GM12892 (cell line): ENCODE results near the gene ASF1B.

Experiments
- DNase-seq: peaks from one replicate; pipeline ENCODE4 v3.0.0; 2011; ENCODE audit not compliant: insufficient read length
- FAIRE-seq: peaks from 2 replicates; lab custom pipeline; 2011; peaks lifted over from hg19 to GRCh38; lab: Jason Lieb, UNC
- POLR2A ChIP-seq: IDR thresholded peaks from 2 replicates; pipeline ENCODE4 v1.6.1; 2011; ENCODE audit warnings: low read depth, low read length, control low read depth
- POLR2AphosphoS5 ChIP-seq: IDR thresholded peaks from 2 replicates; pipeline ENCODE4 v1.6.1; 2011; ENCODE audit warnings: low read depth, low read length, control low read depth
- TAF1 ChIP-seq: IDR thresholded peaks from 2 replicates; pipeline ENCODE4 v1.6.1; 2011; ENCODE audit warnings: low read depth, mild to moderate bottlenecking, control low read depth, low read length, borderline replicate concordance

ASF1B gene

DNA sequence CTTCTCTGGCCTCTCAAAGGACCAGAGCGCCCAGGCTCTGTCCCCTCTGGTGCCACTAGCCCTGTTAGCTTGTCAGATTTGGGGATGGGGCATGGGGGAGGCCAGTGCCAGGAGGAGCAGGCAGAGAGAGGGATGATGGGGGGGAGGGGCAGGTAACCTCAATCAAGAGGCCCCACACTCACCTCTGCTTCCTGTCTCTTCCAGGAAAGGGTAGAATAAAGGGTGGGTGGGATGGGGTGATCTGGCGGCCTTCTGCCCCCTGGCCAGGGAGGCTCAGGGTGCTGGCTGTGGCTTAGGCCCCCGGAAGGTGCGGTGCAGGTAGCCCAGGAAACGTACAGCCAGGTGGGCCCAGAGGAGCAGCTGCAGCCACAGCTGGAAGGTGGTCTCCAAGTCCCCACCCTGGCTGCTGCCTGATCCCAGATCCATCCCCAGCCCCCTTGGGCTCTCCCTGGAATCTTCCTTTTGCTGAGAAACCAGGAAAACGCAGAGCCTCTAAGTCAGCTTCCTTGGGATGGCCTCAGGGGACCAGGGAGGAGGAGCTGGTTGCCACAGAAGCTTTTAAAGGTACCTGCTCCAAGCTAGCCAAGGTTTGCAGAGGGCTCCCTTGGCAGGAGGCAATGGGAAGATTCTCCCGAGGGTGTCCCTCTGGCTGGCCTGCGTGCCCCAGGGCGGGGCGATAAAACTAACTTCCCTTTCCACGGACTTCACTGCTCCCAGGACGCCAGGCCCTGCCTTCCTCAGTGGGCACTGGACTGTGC, 24.2 kb downstream of the ASF1B start:
- no peak for FAIRE-seq
- no peak for DNase-seq
- TF ChIP-seq POLR2A (no peak), POLR2AphosphoS5 (no peak), TAF1 (no peak)

DNA sequence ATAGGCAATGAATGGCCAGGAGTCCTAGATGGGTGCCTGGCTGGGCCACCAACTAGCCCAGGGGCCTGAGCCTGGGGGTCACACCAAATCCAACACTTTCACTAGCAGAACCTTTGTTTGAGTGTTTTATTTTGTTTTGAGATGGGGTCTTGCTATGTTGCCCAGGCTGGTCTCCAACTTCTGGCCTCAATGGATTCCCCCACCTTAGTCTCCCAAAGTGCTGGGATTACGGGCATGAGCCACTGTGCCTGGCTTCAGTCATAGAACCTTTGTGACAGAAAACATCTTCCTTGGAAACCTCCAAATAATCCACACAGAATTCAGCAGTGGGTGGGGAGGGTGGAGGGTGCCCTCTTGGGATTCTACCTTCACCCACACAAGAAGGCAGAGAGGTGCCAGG, 24.9 kb downstream of the ASF1B start:
- FAIRE-seq (no peak), DNase-seq (no peak)
- TF ChIP-seq POLR2AphosphoS5 (no peak), TAF1 (no peak), POLR2A (no peak)

DNA sequence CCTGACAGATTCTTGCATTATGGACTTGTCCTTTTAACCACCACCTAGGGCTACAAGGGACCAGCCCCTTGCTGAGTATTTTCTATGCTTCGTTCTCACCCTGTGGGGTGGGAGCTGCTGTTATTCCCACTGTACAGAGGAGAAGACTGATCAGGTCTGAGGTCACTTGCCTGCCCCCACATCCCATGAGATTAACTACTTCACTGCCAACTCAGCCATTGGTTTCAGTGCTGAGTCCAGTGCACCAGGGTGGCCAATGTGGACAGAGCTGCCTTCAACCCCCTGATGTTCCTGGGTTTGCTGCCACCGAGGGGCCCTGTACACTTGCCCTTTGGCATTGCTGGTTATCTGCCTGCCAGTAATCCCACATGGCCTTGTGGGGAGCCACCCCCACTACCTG, 25.7 kb downstream of the ASF1B start:
- no peak for DNase-seq
- no peak for FAIRE-seq
- TF ChIP-seq TAF1 (no peak), POLR2AphosphoS5 (no peak), POLR2A (no peak)

DNA sequence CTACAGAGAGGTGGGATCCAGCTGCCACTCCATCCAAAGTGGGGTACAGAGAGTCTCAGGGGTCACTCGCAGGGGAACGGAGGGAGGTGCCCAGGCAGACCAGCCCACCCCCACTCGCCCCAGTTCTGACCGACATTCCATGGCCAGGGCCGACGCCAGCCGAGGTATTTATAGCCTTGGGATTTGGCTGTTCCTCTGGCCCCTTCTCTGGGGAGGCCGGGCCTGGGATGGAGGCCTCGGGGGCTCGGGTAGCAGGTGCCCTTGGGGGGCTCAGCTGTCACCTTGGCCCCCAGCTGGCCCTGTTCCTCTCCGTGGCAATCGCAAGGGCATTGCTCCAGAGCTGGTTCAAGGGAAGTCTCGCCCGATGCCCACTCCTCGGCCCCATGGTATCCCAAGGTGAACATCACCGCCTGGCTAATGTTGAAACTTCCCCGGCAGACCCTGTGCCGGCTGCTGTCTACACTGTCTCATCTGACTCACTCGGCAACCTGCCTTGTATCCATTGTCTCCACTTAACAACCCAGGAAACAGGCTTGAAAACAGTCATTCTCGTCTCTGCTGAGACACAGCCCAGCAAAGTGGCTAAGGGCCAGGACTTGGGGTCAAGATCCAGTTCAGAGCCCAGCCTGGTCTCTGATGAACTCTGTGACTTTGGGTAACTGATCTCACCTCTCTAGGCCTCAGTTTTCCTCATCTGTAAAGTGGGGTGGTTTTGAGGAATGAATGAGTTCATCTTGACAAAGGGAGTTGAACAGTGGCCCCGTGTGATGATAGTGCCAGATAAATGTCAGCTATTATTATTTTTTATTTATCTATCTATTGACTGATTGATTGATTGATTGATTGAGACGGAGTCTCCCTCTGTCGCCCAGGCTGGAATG, 28.6 kb downstream of the ASF1B start:
- FAIRE-seq (no peak), DNase-seq (no peak)
- TF ChIP-seq POLR2AphosphoS5 = no peak

- TF ChIP-seq POLR2A (no peak), TAF1 (no peak), POLR2AphosphoS5 (no peak)
- FAIRE-seq = no peak
- DNase-seq = no peak
Observed at GRCh38 chr19:14106840-14107239, 29.5 kb downstream of the ASF1B start.

- DNase-seq = no peak
- no peak for FAIRE-seq
- no peak for TF ChIP-seq POLR2A
- no peak for TF ChIP-seq TAF1
- no peak for TF ChIP-seq POLR2AphosphoS5
Observed at GRCh38 chr19:14105680-14106079, 30.7 kb downstream of the ASF1B start.

- no peak for DNase-seq
- FAIRE-seq = no peak
- TF ChIP-seq POLR2AphosphoS5 = no peak
- no peak for TF ChIP-seq POLR2A
- TF ChIP-seq TAF1 = no peak
Observed at GRCh38 chr19:14103310-14103709, 33.1 kb downstream of the ASF1B start.

DNA sequence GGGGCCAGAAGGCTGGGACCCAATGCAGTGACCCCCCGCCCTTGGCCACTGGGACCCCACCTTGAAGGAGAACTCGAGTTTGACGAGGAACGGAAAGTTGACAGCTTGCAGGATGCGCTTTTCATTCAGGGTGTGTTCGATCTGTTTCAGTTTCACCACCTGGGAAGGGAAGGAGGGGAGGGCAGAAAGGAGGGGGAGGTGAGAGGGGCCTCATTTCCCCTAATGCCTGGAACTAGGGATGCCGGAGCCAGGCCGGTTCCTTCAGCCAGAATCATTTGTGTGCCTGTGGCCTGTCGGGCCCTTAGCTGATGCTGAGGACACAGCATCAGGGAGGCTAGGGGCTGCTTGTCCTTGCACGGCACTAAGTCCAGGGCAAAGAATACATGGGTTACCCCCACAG, 33.6 kb downstream of the ASF1B start:
- FAIRE-seq (no peak), DNase-seq (no peak)

DNA sequence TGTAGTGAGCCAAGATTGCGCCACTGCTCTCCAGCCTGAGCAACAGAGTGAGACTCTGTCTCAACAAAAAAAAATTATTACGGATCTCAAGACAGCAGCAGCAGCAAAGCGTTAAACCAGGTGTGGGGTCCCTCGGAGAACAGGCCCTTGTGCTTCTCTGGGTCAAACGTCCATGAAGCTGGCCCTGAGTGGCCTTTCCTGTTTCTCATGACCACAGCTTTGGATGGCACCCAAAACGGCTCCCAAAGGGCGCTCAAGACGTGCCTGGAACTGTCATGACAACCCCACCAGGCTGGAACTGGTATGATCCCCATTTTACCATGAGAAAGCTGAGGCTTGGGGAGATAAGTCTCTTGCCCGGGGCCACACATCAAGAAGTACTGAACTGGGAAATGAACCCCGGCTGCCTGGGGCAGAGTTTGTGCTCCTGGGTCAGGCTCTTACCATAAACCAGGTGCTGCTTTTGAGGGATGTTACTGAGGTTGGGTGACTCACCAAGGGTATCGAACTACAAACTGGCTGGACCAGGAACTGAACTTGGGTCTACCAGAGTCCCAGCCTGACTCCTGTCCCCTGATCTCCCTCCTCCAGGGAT, 34.2 kb downstream of the ASF1B start:
- no peak for FAIRE-seq
- DNase-seq = no peak
- no peak for TF ChIP-seq POLR2AphosphoS5
- TF ChIP-seq TAF1 = no peak
- no peak for TF ChIP-seq POLR2A

More for the DNA sequence above, 33.6 kb downstream of the ASF1B start:
- TF ChIP-seq POLR2A (no peak), TAF1 (no peak)

GRCh38 chr19:14101003-14101545, 35.3 kb downstream of the ASF1B start:
- no peak for DNase-seq
- FAIRE-seq = no peak
- TF ChIP-seq POLR2AphosphoS5 (no peak), POLR2A (no peak), TAF1 (no peak)

DNA sequence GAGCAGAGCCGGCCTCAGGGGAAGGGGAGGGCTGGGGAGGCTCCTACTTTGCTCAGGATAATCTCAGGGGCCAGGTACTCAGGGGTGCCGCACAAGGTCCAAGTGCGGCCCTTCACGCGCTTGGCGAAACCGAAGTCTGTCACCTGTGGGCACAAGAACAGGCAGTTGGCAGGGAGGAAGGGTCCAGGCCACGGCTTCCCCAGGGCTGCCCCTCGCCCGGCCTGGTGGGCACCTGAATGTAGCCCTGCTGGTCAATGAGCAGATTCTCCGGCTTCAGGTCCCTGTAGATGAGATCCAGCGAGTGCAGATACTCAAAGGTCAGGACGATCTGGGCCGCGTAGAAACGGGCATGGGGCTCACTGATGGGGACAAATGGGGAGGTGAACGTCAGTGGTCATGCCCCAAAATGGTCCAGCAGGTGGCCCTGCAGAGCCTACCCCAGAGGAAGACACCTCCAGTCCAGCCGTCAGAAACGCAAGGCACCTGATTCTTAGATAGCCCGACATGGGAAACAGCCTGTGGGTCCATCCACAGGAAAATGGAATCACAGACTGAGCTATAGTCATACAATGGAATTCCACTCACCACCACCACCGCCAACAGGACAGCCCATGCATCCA, 38.7 kb downstream of the ASF1B start:
- FAIRE-seq (no peak), DNase-seq (no peak)
- TF ChIP-seq POLR2A = no peak
- no peak for TF ChIP-seq TAF1
